Peyer's patch (tissue), 4 donors: ENCODE measurements around the gene MYL7. TPM values are rescaled to one million over a fixed set of nuclear protein-coding genes. Genes with fewer than 3 reads are reported as not detected.

Experiments
- DNase-seq, 3 donors: peaks; one replicate each; pipeline ENCODE4 v3.0.0-alpha.2; 2017 to 2019
- H3K27ac ChIP-seq, 4 donors: fragments of 200-600 bp; sonication (generic); one replicate each; pipeline ENCODE4 v1.5.1; 2016 to 2019
- H3K27me3 ChIP-seq, 2 donors: fragments of 200-600 bp; sonication (generic); one replicate each; pipeline ENCODE4 v1.5.1; 2019
- H3K36me3 ChIP-seq, 3 donors: fragments of 200-600 bp; sonication (generic); one replicate each; pipeline ENCODE4 v1.5.1; 2016 to 2019
- H3K4me1 ChIP-seq, 4 donors: fragments of 200-600 bp; sonication (generic); one replicate each; pipeline ENCODE4 v1.5.1; 2016 to 2019
- H3K4me3 ChIP-seq, 4 donors: fragments of 200-600 bp; sonication (generic); 1 replicate in 3 of 4; 2 replicates in 1 of 4; pipeline ENCODE4 v1.5.1; 2016 to 2019; ENCODE audit warnings: mild to moderate bottlenecking in 1 of 4
- H3K9me3 ChIP-seq, 4 donors: fragments of 200-600 bp; sonication (generic); one replicate each; pipeline ENCODE4 v1.5.1; 2016 to 2019; ENCODE audit warnings: mild to moderate bottlenecking in 1 of 4
- POLR2A ChIP-seq, 2 donors: fragments of 450-650 bp; IDR thresholded peaks; one replicate each; pipeline ENCODE4 v1.5.1; 2017; ENCODE audit warnings: antibody characterized with exemption in 2 of 2, mild to moderate bottlenecking in 2 of 2, moderate library complexity in 2 of 2
- small RNA-seq, 2 donors: library from RNA; depleted of rRNA; stranded (forward); fragments of <200 nt; gene quantifications; one replicate each; pipeline ENCODE3, GENCODE V24; 2016
- total RNA-seq, 4 donors: library from RNA; depleted of rRNA; stranded (reverse); fragments of >200 nt; gene quantifications; one replicate each; pipeline ENCODE4 v1.1.0, GENCODE V29; 2016
- TF ChIP-seq, protein P1 (sequence below), 6 experiments: fragments of 450-650 bp in 4 of 6; fragments of 200-600 bp in 2 of 6; sonication (generic) in 1 of 6; IDR thresholded peaks; one replicate each; pipeline ENCODE4 v1.5.1; 2017 to 2019; ENCODE audit warnings: antibody characterized with exemption in 6 of 6, mild to moderate bottlenecking in 3 of 6, moderate library complexity in 1 of 6

MYL7 gene
- total RNA-seq, 4 donors from 2014 or later = not detected

DNA sequence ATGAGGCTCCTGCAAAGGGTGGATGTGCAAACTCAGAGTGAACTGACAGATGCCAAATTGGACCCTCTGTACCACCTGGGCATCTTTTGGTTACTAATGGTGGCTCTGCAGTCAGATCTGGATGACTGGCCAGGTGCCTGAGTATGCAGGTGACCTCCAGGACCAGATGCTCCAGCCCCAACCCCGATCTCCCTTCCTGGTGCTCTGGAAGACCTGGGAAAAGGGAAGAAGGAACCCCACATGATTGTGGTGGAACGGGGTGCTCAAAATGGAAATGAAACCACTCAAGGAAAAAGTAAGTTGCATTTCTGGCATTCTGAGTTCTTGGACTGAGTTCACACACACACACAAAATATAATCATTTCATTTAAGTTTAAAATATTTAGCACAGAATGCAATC, 46.8 kb downstream of the MYL7 start:
- Histone ChIP-seq H3K4me3 (no peak overlapping the region), H3K9me3 (no peaks in the 10 kb centered on the region), H3K27me3 (no peaks in the 10 kb centered on the region), H3K4me1 (peaks cover 0 to 8% (median 2%) of the 10 kb centered on the region in 4 donors), H3K36me3 (no peaks in the 10 kb centered on the region), H3K27ac (no peak overlapping the region)
- no peak for TF ChIP-seq POLR2A (IDR thresholded peaks at IDR 0.05)
- TF ChIP-seq, protein P1, sequence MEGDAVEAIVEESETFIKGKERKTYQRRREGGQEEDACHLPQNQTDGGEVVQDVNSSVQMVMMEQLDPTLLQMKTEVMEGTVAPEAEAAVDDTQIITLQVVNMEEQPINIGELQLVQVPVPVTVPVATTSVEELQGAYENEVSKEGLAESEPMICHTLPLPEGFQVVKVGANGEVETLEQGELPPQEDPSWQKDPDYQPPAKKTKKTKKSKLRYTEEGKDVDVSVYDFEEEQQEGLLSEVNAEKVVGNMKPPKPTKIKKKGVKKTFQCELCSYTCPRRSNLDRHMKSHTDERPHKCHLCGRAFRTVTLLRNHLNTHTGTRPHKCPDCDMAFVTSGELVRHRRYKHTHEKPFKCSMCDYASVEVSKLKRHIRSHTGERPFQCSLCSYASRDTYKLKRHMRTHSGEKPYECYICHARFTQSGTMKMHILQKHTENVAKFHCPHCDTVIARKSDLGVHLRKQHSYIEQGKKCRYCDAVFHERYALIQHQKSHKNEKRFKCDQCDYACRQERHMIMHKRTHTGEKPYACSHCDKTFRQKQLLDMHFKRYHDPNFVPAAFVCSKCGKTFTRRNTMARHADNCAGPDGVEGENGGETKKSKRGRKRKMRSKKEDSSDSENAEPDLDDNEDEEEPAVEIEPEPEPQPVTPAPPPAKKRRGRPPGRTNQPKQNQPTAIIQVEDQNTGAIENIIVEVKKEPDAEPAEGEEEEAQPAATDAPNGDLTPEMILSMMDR (IDR thresholded peaks at IDR 0.05) = no peak
- no peak for DNase-seq

DNA sequence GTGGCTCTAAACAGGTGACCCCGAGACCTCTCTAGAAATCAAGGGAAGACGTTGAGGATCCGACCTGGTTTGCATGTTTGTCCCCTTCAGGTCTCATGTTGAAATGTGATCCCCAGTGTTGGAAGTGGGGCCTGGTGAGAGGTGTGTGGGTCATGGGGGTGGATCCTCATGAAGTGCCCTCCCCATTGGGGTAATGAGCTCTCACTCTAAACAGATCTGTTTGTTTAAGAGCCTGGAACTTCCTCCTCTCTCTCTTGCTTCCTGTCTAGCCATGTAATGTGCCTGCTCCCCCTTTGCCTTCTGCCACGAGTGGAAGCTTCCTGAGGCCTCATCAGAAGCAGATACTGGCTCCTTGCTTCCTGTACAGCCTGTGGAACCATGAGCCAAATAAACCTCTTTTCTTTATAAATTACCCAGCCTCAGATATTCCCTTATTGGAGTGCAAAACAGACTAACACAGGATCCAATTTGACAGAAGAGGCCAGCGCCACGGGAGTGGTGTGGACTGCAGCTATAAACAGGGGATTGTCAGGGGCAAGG, 48.0 kb downstream of the MYL7 start:
- no peaks in the 10 kb centered on the region for H3K27me3 ChIP-seq
- no peaks in the 10 kb centered on the region for H3K9me3 ChIP-seq
- no peak overlapping the region for H3K4me3 ChIP-seq
- no peak for DNase-seq
- TF ChIP-seq, protein P1 (IDR thresholded peaks at IDR 0.05) = no peak
- TF ChIP-seq POLR2A (IDR thresholded peaks at IDR 0.05) = no peak
- no peak overlapping the region for H3K27ac ChIP-seq
- peaks cover 0 to 8% (median 5%) of the 10 kb centered on the region in 4 donors for H3K4me1 ChIP-seq
- no peaks in the 10 kb centered on the region for H3K36me3 ChIP-seq

Small RNA genes lying within 50 kb of the gene (small RNA-seq; reads per million reads assigned to genes)
- gene RNA5SP230 = 0 reads per million in 2 donors

Other genes with a start within 250 kb of the MYL7 start
- gene URGCP, start 234.7 kb downstream of the MYL7 start, total RNA-seq = 10 to 100 TPM; 43.7 to 91.0 (median 80.3) TPM
- gene UBE2D4, start 214.9 kb downstream of the MYL7 start, total RNA-seq = 10 to 100 TPM; 13.0 to 15.3 (median 14.5) TPM
- not detected for gene SPDYE1, start 143.4 kb downstream of the MYL7 start, total RNA-seq
- 100 to 1,000 TPM; 100 to 303 (median 111) TPM for gene DBNL, start 96.6 kb downstream of the MYL7 start, total RNA-seq
- gene PGAM2, start 75.8 kb downstream of the MYL7 start, total RNA-seq = 1 to 10 TPM in 2 of 4 donors, not detected in 2; 1.2 to 4.1 TPM
- gene POLM, start 58.8 kb downstream of the MYL7 start, total RNA-seq = 100 to 1,000 TPM in 2 of 4 donors, 10 to 100 TPM in 2; 49.5 to 150 (median 90.8) TPM
- gene AEBP1, start 37.0 kb downstream of the MYL7 start, total RNA-seq = 100 to 1,000 TPM in 1 of 4 donors, 10 to 100 TPM in 3; 20.1 to 127 (median 58.0) TPM
- gene POLD2, start 17.8 kb downstream of the MYL7 start, total RNA-seq = 10 to 100 TPM in 3 of 4 donors, 1 to 10 TPM in 1; 7.4 to 80.9 (median 28.4) TPM
- not detected for gene GCK, start 48.1 kb upstream of the MYL7 start, total RNA-seq
- gene YKT6, start 59.6 kb upstream of the MYL7 start, total RNA-seq = 10 to 100 TPM; 55.2 to 76.5 (median 67.0) TPM
- 1 to 10 TPM in 3 of 4 donors, under 1 TPM in 1; 0.67 to 3.9 (median 2.2) TPM for gene CAMK2B, start 184.3 kb upstream of the MYL7 start, total RNA-seq